Activated CD4-positive, alpha-beta T cell treated with anti-CD3 and anti-CD28 coated beads, Interleukin-2, amount 10 ng/mL, durations not matched to agents 7 days and 5 days (primary cell): ENCODE results near the gene CCDC47. TPM values are rescaled to one million over a fixed set of nuclear protein-coding genes. Genes with fewer than 3 reads are reported as not detected.
A peak's percentile ranks its signal among the peaks of the same experiment; 100 is the strongest.
"Not testable (repeated sequence)": the region's sequence is repeated elsewhere in the genome, so short reads cannot be mapped to it uniquely, and the experiment has no call there.

Experiments used
- CTCF ChIA-PET: fragments of 350-600 bp; sonication (Branson Sonifier 250); formaldehyde crosslinking; loops from one replicate; lab custom pipeline; 2021; ENCODE audit warnings: antibody characterized with exemption; lab: Charles Lee
- POLR2A ChIA-PET: fragments of 350-600 bp; sonication (Branson Sonifier 250); formaldehyde crosslinking; loops from one replicate; lab custom pipeline; 2021; ENCODE audit warnings: antibody characterized with exemption; lab: Charles Lee
- DNase-seq: peaks from one replicate; pipeline ENCODE4 v3.0.0-alpha.2; 2020
- H3K27ac Mint-ChIP-seq: one replicate; pipeline ENCODE4 v1.8.0; 2021; ENCODE audit warnings: mild to moderate bottlenecking, moderate library complexity, mixed read lengths
- H3K27me3 Mint-ChIP-seq: one replicate; pipeline ENCODE4 v1.8.0; 2021; ENCODE audit warnings: mixed read lengths
- H3K36me3 Mint-ChIP-seq: one replicate; pipeline ENCODE4 v1.8.0; 2021; ENCODE audit warnings: low read depth, mixed read lengths
- H3K4me1 Mint-ChIP-seq: one replicate; pipeline ENCODE4 v1.8.0; 2021; ENCODE audit warnings: mixed read lengths
- H3K4me3 Mint-ChIP-seq: one replicate; pipeline ENCODE4 v1.8.0; 2021; ENCODE audit warnings: mild to moderate bottlenecking, moderate library complexity, mixed read lengths
- H3K9me3 Mint-ChIP-seq: one replicate; pipeline ENCODE4 v1.8.0; 2021; ENCODE audit warnings: mixed read lengths
- total RNA-seq, 2 experiments: library from RNA; stranded (reverse); gene quantifications; one replicate each; pipeline ENCODE4 v1.2.3, GENCODE V29; 2021

Gene CCDC47
- total RNA-seq, 2 experiments from 2014 or later, result 59.2 to 65.4 TPM

- Mint-ChIP-seq H3K27me3 (no peaks in the 10 kb centered on the region), H3K27ac (no peak overlapping the region), H3K9me3 (no peaks in the 10 kb centered on the region), H3K4me3 (no peak overlapping the region), H3K36me3 (peaks cover 62% of the 10 kb centered on the region), H3K4me1 (no peaks in the 10 kb centered on the region)
- ChIA-PET POLR2A (interaction anchor here (0.6 to 1.1 kb wide), 2 partner anchors 22 to 28 kb away, joined by 3 to 4 read pairs; no protein-coding TSS in a partner anchor), CTCF (interaction anchor here (1.3 to 1.5 kb wide), 2 partner anchors 12 to 15 kb away, joined by 3 read pairs; no protein-coding TSS in a partner anchor)
- no peak for DNase-seq
Measured at GRCh38 chr17:63804328-63804727, 30.9 kb upstream of the CCDC47 start.

GRCh38 chr17:63800783-63801182 lies 27.4 kb upstream of the CCDC47 start:
- POLR2A ChIA-PET, result no interaction called here

GRCh38 chr17:63798572-63799106 lies 25.2 kb upstream of the CCDC47 start:
- no peak overlapping the region for H3K27ac Mint-ChIP-seq
- H3K9me3 Mint-ChIP-seq, result no peaks in the 10 kb centered on the region
- ChIA-PET POLR2A (no interaction called here), CTCF (interaction anchor here (0.6 to 1.3 kb wide), 2 partner anchors 24 to 29 kb away, joined by 4 to 6 read pairs; no protein-coding TSS in a partner anchor)
- H3K27me3 Mint-ChIP-seq, result no peaks in the 10 kb centered on the region
- no peak overlapping the region for H3K4me3 Mint-ChIP-seq
- peaks cover 62% of the 10 kb centered on the region for H3K36me3 Mint-ChIP-seq
- no peaks in the 10 kb centered on the region for H3K4me1 Mint-ChIP-seq
- no peak for DNase-seq

More at GRCh38 chr17:63800783-63801182, 27.4 kb upstream of the CCDC47 start:
- CTCF ChIA-PET, result no interaction called here
- H3K36me3 Mint-ChIP-seq, result peaks cover 57% of the 10 kb centered on the region
- H3K27ac Mint-ChIP-seq, result peak overlapping the region; percentile 75
- no peak overlapping the region for H3K4me3 Mint-ChIP-seq
- H3K4me1 Mint-ChIP-seq, result no peaks in the 10 kb centered on the region
- H3K27me3 Mint-ChIP-seq, result no peaks in the 10 kb centered on the region
- DNase-seq, result no peak
- no peaks in the 10 kb centered on the region for H3K9me3 Mint-ChIP-seq

GRCh38 chr17:63796375-63796774 lies 23.0 kb upstream of the CCDC47 start:
- H3K27ac Mint-ChIP-seq, DNase-seq, H3K9me3 Mint-ChIP-seq, H3K27me3 Mint-ChIP-seq, H3K4me1 Mint-ChIP-seq, H3K4me3 Mint-ChIP-seq, POLR2A ChIA-PET: not testable (repeated sequence)
- H3K36me3 Mint-ChIP-seq, result peaks cover 63% of the 10 kb centered on the region
- CTCF ChIA-PET, result interaction anchor here (1.0 kb wide), 1 partner anchor 21 kb away, joined by 3 read pairs; no protein-coding TSS in a partner anchor

- DNase-seq, result no peak
- POLR2A ChIA-PET, result no interaction called here
- CTCF ChIA-PET, result no interaction called here
- Mint-ChIP-seq H3K4me1 (peaks cover 4% of the 10 kb centered on the region), H3K36me3 (peaks cover 50% of the 10 kb centered on the region), H3K9me3 (no peaks in the 10 kb centered on the region), H3K4me3 (no peak overlapping the region), H3K27me3 (no peaks in the 10 kb centered on the region), H3K27ac (no peak overlapping the region)
Measured at GRCh38 chr17:63792055-63792729, 18.8 kb upstream of the CCDC47 start.

- Mint-ChIP-seq H3K4me1 (peaks cover 8% of the 10 kb centered on the region), H3K4me3 (no peak overlapping the region), H3K36me3 (peaks cover 41% of the 10 kb centered on the region), H3K27ac (no peak overlapping the region), H3K27me3 (no peaks in the 10 kb centered on the region), H3K9me3 (no peaks in the 10 kb centered on the region)
- ChIA-PET CTCF (interaction anchor here (0.6 to 1.1 kb wide), 2 partner anchors 14 to 41 kb away, joined by 3 read pairs; no protein-coding TSS in a partner anchor), POLR2A (no interaction called here)
- no peak for DNase-seq
Measured at GRCh38 chr17:63790057-63790456, 16.7 kb upstream of the CCDC47 start.

GRCh38 chr17:63786971-63787711 lies 13.7 kb upstream of the CCDC47 start:
- CTCF ChIA-PET, result interaction anchor here (0.9 to 1.6 kb wide), 4 partner anchors 19 to 54 kb away, joined by 3 read pairs; no protein-coding TSS in a partner anchor
- Mint-ChIP-seq H3K9me3 (no peaks in the 10 kb centered on the region), H3K4me3 (no peak overlapping the region), H3K4me1 (peaks cover 22% of the 10 kb centered on the region), H3K27ac (no peak overlapping the region), H3K27me3 (no peaks in the 10 kb centered on the region), H3K36me3 (peaks cover 33% of the 10 kb centered on the region)
- POLR2A ChIA-PET, result no interaction called here
- no peak for DNase-seq

GRCh38 chr17:63786117-63786516 lies 12.7 kb upstream of the CCDC47 start:
- Mint-ChIP-seq H3K27me3 (no peaks in the 10 kb centered on the region), H3K4me1 (peaks cover 27% of the 10 kb centered on the region), H3K4me3 (no peak overlapping the region), H3K27ac (no peak overlapping the region), H3K36me3 (peaks cover 33% of the 10 kb centered on the region), H3K9me3 (no peaks in the 10 kb centered on the region)
- no peak for DNase-seq
- ChIA-PET CTCF (interaction anchor here (0.6 to 1.6 kb wide), 5 partner anchors 12 to 35 kb away, joined by 3 to 5 read pairs (median 3); no protein-coding TSS in a partner anchor), POLR2A (no interaction called here)

GRCh38 chr17:63785556-63785955 lies 12.2 kb upstream of the CCDC47 start:
- POLR2A ChIA-PET, result no interaction called here
- CTCF ChIA-PET, result no interaction called here
- Mint-ChIP-seq H3K4me3 (no peak overlapping the region), H3K27ac (peak overlapping the region; percentile 50), H3K36me3 (peaks cover 31% of the 10 kb centered on the region), H3K9me3 (no peaks in the 10 kb centered on the region), H3K27me3 (no peaks in the 10 kb centered on the region), H3K4me1 (peaks cover 32% of the 10 kb centered on the region)
- no peak for DNase-seq

GRCh38 chr17:63783522-63783921 lies 10.1 kb upstream of the CCDC47 start:
- POLR2A ChIA-PET, result interaction anchor here (1.1 kb wide), 1 partner anchor 10 kb away, joined by 4 read pairs; the partner anchor contains the start of gene DDX42
- Mint-ChIP-seq H3K36me3 (peaks cover 35% of the 10 kb centered on the region), H3K4me3 (no peak overlapping the region), H3K27ac (no peak overlapping the region), H3K27me3 (no peaks in the 10 kb centered on the region), H3K4me1 (peaks cover 42% of the 10 kb centered on the region), H3K9me3 (no peaks in the 10 kb centered on the region)
- CTCF ChIA-PET, result interaction anchor here (0.7 to 1.9 kb wide), 5 partner anchors 9 to 73 kb away, joined by 3 to 8 read pairs (median 3); partner anchors contain the start of genes CCDC47 and DDX42
- DNase-seq, result no peak

- POLR2A ChIA-PET, result no interaction called here
Measured at GRCh38 chr17:63780928-63781327, 7.5 kb upstream of the CCDC47 start.

GRCh38 chr17:63780507-63780906 lies 7.1 kb upstream of the CCDC47 start:
- peaks cover 62% of the 10 kb centered on the region for H3K4me1 Mint-ChIP-seq
- ChIA-PET CTCF (interaction anchor here (0.6 to 0.8 kb wide), 2 partner anchors 15 to 19 kb away, joined by 3 to 4 read pairs; no protein-coding TSS in a partner anchor), POLR2A (no interaction called here)
- peaks cover 41% of the 10 kb centered on the region for H3K36me3 Mint-ChIP-seq
- H3K4me3 Mint-ChIP-seq, result no peak overlapping the region
- no peak overlapping the region for H3K27ac Mint-ChIP-seq
- no peaks in the 10 kb centered on the region for H3K9me3 Mint-ChIP-seq
- H3K27me3 Mint-ChIP-seq, result no peaks in the 10 kb centered on the region
- DNase-seq, result no peak

More at GRCh38 chr17:63780928-63781327, 7.5 kb upstream of the CCDC47 start:
- no peak overlapping the region for H3K4me3 Mint-ChIP-seq
- H3K9me3 Mint-ChIP-seq, result no peaks in the 10 kb centered on the region
- CTCF ChIA-PET, result interaction anchor here (0.6 to 0.8 kb wide), 3 partner anchors 19 to 42 kb away, joined by 3 to 4 read pairs (median 3); no protein-coding TSS in a partner anchor
- H3K27ac Mint-ChIP-seq, result peak overlapping the region; percentile 25
- H3K36me3 Mint-ChIP-seq, result peaks cover 42% of the 10 kb centered on the region
- peaks cover 63% of the 10 kb centered on the region for H3K4me1 Mint-ChIP-seq
- H3K27me3 Mint-ChIP-seq, result no peaks in the 10 kb centered on the region
- no peak for DNase-seq
